Measurements from ENCODE around the gene STK16. TPM values are rescaled to one million over a fixed set of nuclear protein-coding genes. Genes with fewer than 3 reads are reported as not detected.

The STK16 gene
- total and polyA plus RNA-seq, 2 of the 13 experiments (the other 11 are each of a cell fraction or from before 2014, with no cell fraction given): 28.0 to 50.9 TPM

GRCh38 chr2:219294356-219295351 is 49.4 kb downstream of the STK16 start (continued):
- peak; percentile 82; the same call in 1 of the 2 replicates for TF ChIP-seq PAWR (CRISPR knock-in tag; IDR thresholded peaks at IDR 0.05; ENCODE audit: borderline replicate concordance)
- 0 out of 2 replicates have a peak, but pooled peaks have one; percentile 46 for TF ChIP-seq ZNF546 (CRISPR knock-in tag; conservative IDR thresholded peaks at IDR 0.05)
- peak; percentile 76; the same call in 1 of the 2 replicates for TF ChIP-seq ZNF839 (CRISPR knock-in tag; IDR thresholded peaks at IDR 0.05; ENCODE audit: borderline replicate concordance)
- TF ChIP-seq PCBP2 (optimal IDR thresholded peaks at IDR 0.05; ENCODE audit: low read depth, low read length, poor library complexity, severe bottlenecking): peak; percentile 32
- TF ChIP-seq DRAP1 (CRISPR knock-in tag; IDR thresholded peaks at IDR 0.05): 0 out of 2 replicates have a peak, but pooled peaks have one; percentile 43
- TF ChIP-seq SMARCE1 (IDR thresholded peaks at IDR 0.05; ENCODE audit: borderline replicate concordance): no peak
- TF ChIP-seq ZEB1 (IDR thresholded peaks at IDR 0.05; ENCODE audit: insufficient replicate concordance, low read depth): peak; percentile 86
- peak; percentile 82 for TF ChIP-seq ZFP90 (CRISPR knock-in tag; IDR thresholded peaks at IDR 0.05; ENCODE audit: borderline replicate concordance)
- no peak for TF ChIP-seq KLF13 (CRISPR knock-in tag; IDR thresholded peaks at IDR 0.05)
- TF ChIP-seq, protein P1, sequence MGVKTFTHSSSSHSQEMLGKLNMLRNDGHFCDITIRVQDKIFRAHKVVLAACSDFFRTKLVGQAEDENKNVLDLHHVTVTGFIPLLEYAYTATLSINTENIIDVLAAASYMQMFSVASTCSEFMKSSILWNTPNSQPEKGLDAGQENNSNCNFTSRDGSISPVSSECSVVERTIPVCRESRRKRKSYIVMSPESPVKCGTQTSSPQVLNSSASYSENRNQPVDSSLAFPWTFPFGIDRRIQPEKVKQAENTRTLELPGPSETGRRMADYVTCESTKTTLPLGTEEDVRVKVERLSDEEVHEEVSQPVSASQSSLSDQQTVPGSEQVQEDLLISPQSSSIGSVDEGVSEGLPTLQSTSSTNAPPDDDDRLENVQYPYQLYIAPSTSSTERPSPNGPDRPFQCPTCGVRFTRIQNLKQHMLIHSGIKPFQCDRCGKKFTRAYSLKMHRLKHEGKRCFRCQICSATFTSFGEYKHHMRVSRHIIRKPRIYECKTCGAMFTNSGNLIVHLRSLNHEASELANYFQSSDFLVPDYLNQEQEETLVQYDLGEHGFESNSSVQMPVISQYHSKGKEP (CRISPR knock-in tag; IDR thresholded peaks at IDR 0.05): 0 out of 2 replicates have a peak, but pooled peaks have one; percentile 66
- TF ChIP-seq ZSCAN21 (CRISPR knock-in tag; IDR thresholded peaks at IDR 0.05; ENCODE audit: borderline replicate concordance): peak; percentile 87
- no peak for TF ChIP-seq RFX1 (IDR thresholded peaks at IDR 0.05)
- 0 out of 2 replicates have a peak, but pooled peaks have one; percentile 61 for TF ChIP-seq ZNF234 (CRISPR knock-in tag; conservative IDR thresholded peaks at IDR 0.05)
- TF ChIP-seq ADNP (CRISPR knock-in tag; IDR thresholded peaks at IDR 0.05): peak; percentile 11; the same call in 1 of the 2 replicates
- TF ChIP-seq, protein P2, sequence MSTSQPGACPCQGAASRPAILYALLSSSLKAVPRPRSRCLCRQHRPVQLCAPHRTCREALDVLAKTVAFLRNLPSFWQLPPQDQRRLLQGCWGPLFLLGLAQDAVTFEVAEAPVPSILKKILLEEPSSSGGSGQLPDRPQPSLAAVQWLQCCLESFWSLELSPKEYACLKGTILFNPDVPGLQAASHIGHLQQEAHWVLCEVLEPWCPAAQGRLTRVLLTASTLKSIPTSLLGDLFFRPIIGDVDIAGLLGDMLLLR (CRISPR knock-in tag; IDR thresholded peaks at IDR 0.05): 0 out of 2 replicates have a peak, but pooled peaks have one; percentile 35
- TF ChIP-seq HDAC1 (CRISPR knock-in tag; IDR thresholded peaks at IDR 0.05): peak; percentile 76
- TF ChIP-seq, protein P3, sequence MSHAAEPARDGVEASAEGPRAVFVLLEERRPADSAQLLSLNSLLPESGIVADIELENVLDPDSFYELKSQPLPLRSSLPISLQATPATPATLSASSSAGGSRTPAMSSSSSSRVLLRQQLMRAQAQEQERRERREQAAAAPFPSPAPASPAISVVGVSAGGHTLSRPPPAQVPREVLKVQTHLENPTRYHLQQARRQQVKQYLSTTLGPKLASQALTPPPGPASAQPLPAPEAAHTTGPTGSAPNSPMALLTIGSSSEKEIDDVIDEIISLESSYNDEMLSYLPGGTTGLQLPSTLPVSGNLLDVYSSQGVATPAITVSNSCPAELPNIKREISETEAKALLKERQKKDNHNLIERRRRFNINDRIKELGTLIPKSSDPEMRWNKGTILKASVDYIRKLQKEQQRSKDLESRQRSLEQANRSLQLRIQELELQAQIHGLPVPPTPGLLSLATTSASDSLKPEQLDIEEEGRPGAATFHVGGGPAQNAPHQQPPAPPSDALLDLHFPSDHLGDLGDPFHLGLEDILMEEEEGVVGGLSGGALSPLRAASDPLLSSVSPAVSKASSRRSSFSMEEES (CRISPR knock-in tag; IDR thresholded peaks at IDR 0.05): no peak
- no peak for TF ChIP-seq ZBTB37 (CRISPR knock-in tag; IDR thresholded peaks at IDR 0.05)
- TF ChIP-seq PHF5A (CRISPR knock-in tag; IDR thresholded peaks at IDR 0.05; ENCODE audit: low read depth, unreplicated experiment): peak; percentile 68
- TF ChIP-seq FOSL2 (CRISPR knock-in tag; IDR thresholded peaks at IDR 0.05): peak; percentile 66
- 0 out of 2 replicates have a peak, but pooled peaks have one; percentile 20 for TF ChIP-seq RBAK (CRISPR knock-in tag; IDR thresholded peaks at IDR 0.05)
